ENCODE data around the gene PTPRT.

DNA sequence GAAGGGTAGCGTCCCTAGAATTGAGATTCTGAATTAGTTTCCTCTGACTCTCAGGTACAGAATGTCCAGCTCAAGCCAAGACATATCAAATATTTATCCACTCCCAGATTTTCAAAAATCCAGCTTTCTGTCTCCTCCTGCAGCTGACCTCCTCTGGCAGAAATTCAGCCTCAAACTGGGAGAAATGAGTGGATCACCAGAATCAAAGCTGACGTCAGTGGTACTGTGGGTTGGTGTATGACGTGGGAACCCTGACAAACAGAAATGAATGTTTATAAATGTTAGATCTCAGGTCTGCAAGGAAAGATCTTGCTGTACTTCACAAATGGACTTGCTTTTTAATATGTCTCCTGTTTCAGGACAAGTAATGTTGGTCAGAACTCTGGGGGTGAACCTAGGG is 595.0 kb downstream of the PTPRT start:
- TF ChIP-seq EZH2 (IDR thresholded peaks at IDR 0.05) (no peak), POLR2AphosphoS5 (IDR thresholded peaks at IDR 0.05; ENCODE audit: borderline replicate concordance, low read depth, low read length) (no peak), FOXP2 (optimal IDR thresholded peaks at IDR 0.05; ENCODE audit: control extremely low read depth, extremely low read length, insufficient read depth) (no peak)
